ENCODE results near the gene FOXO4. TPM values are rescaled to one million over a fixed set of nuclear protein-coding genes. Genes with fewer than 3 reads are reported as not detected.

FOXO4 gene
- total RNA-seq, 1 experiment from 2014 or later, result 22.0 TPM

GRCh38 chrX:71148278-71148663 lies 52.6 kb downstream of the FOXO4 start:
- TF ChIP-seq EZH2 (IDR thresholded peaks at IDR 0.05; ENCODE audit: low read depth), result no peak
- TF ChIP-seq, protein P1, sequence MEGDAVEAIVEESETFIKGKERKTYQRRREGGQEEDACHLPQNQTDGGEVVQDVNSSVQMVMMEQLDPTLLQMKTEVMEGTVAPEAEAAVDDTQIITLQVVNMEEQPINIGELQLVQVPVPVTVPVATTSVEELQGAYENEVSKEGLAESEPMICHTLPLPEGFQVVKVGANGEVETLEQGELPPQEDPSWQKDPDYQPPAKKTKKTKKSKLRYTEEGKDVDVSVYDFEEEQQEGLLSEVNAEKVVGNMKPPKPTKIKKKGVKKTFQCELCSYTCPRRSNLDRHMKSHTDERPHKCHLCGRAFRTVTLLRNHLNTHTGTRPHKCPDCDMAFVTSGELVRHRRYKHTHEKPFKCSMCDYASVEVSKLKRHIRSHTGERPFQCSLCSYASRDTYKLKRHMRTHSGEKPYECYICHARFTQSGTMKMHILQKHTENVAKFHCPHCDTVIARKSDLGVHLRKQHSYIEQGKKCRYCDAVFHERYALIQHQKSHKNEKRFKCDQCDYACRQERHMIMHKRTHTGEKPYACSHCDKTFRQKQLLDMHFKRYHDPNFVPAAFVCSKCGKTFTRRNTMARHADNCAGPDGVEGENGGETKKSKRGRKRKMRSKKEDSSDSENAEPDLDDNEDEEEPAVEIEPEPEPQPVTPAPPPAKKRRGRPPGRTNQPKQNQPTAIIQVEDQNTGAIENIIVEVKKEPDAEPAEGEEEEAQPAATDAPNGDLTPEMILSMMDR (conservative IDR thresholded peaks at IDR 0.05), result no peak
- ChIA-PET CTCF (no interaction called here), POLR2A (ENCODE audit: unreplicated experiment) (no interaction called here)
- H3K4me3 ChIP-seq, result no peak overlapping the region
- H3K27ac ChIP-seq, result no peak overlapping the region
- no peaks in the 10 kb centered on the region for H4K20me1 ChIP-seq (ENCODE audit: insufficient read depth)
- no peaks in the 10 kb centered on the region for H3K4me1 ChIP-seq (replicated peaks; ENCODE audit: insufficient read depth)
- intact Hi-C loops (cut with micrococcal nuclease; ENCODE audit: unreplicated experiment), result no loop called here
- H3K79me2 ChIP-seq (ENCODE audit: low read depth), result no peaks in the 10 kb centered on the region
- no TSS peak for BruUV-seq (replicated peaks)
- no peak overlapping the region for H3K4me2 ChIP-seq
- H3K27me3 ChIP-seq (ENCODE audit: insufficient read depth, low read depth), result no peaks in the 10 kb centered on the region
- no peaks in the 10 kb centered on the region for H3K36me3 ChIP-seq (ENCODE audit: low read depth)
- no peaks in the 10 kb centered on the region for H3K9me2 ChIP-seq (ENCODE audit: insufficient read depth)
- no peak for DNase-seq
- H3K9me3 ChIP-seq (ENCODE audit: insufficient read depth, low read depth), result no peaks in the 10 kb centered on the region
- H3F3A ChIP-seq (ENCODE audit: insufficient read depth, low read depth), result no peaks in the 10 kb centered on the region
- no peak overlapping the region for H2AFZ ChIP-seq

- Histone ChIP-seq H3K4me1 (replicated peaks; ENCODE audit: insufficient read depth) (no peaks in the 10 kb centered on the region), H3K9me2 (ENCODE audit: insufficient read depth) (no peaks in the 10 kb centered on the region), H3K79me2 (ENCODE audit: low read depth) (no peaks in the 10 kb centered on the region), H3K4me2 (no peak overlapping the region), H3K36me3 (ENCODE audit: low read depth) (no peaks in the 10 kb centered on the region), H3K27me3 (ENCODE audit: insufficient read depth, low read depth) (no peaks in the 10 kb centered on the region), H3K9me3 (ENCODE audit: insufficient read depth, low read depth) (no peaks in the 10 kb centered on the region), H3K27ac (no peak overlapping the region), H2AFZ (no peak overlapping the region), H4K20me1 (ENCODE audit: insufficient read depth) (no peaks in the 10 kb centered on the region), H3F3A (ENCODE audit: insufficient read depth, low read depth) (no peaks in the 10 kb centered on the region), H3K4me3 (no peak overlapping the region)
- intact Hi-C loops (cut with micrococcal nuclease; ENCODE audit: unreplicated experiment), result no loop called here
- no peak for DNase-seq
- BruUV-seq (replicated peaks), result no TSS peak
- ChIA-PET CTCF (no interaction called here), POLR2A (ENCODE audit: unreplicated experiment) (no interaction called here)
- TF ChIP-seq, protein P1 (conservative IDR thresholded peaks at IDR 0.05), result no peak
- no peak for TF ChIP-seq EZH2 (IDR thresholded peaks at IDR 0.05; ENCODE audit: low read depth)
Measured at GRCh38 chrX:71151366-71151765, 55.7 kb downstream of the FOXO4 start.

Other genes with a start within 250 kb of the FOXO4 start
- not detected in 2 replicates for gene TEX11, start 187.1 kb upstream of the FOXO4 start, total RNA-seq (2021)
- not detected in 2 replicates for gene SLC7A3, start 164.8 kb upstream of the FOXO4 start, total RNA-seq (2021)
- 53.1 and 63.1 TPM in 2 replicates for gene SNX12, start 27.5 kb upstream of the FOXO4 start, total RNA-seq (2021)
- gene CXorf65, start 10.9 kb downstream of the FOXO4 start, total RNA-seq (2021), result not detected in 2 replicates
- gene IL2RG, start 15.7 kb downstream of the FOXO4 start, total RNA-seq (2021), result not detected in 2 replicates
- 32.7 and 51.6 TPM in 2 replicates for gene MED12, start 22.7 kb downstream of the FOXO4 start, total RNA-seq (2021)
- gene NLGN3, start 49.0 kb downstream of the FOXO4 start, total RNA-seq (2021), result 0.63 and 0.65 TPM in 2 replicates
- not detected in 2 replicates for gene GJB1, start 127.4 kb downstream of the FOXO4 start, total RNA-seq (2021)
- 45.3 and 45.7 TPM in 2 replicates for gene ZMYM3, start 158.3 kb downstream of the FOXO4 start, total RNA-seq (2021)
- gene NONO, start 187.8 kb downstream of the FOXO4 start, total RNA-seq (2021), result 499 and 551 TPM in 2 replicates
- gene ITGB1BP2, start 205.9 kb downstream of the FOXO4 start, total RNA-seq (2021), result 5.2 and 5.4 TPM in 2 replicates

All from PC-9 (cell line).